Lower lobe of right lung (tissue), 2 donors: ENCODE results near the gene LDB3. TPM values are rescaled to one million over a fixed set of nuclear protein-coding genes. Genes with fewer than 3 reads are reported as not detected.
A peak's percentile ranks its signal among the peaks of the same experiment; 100 is the strongest.

Source experiments
- ATAC-seq, 2 donors: fragments of 200-7000 bp; cut with Tn5 transposase; one replicate each; pipeline ENCODE4 v1.9.1; 2020 to 2022; ENCODE audit warnings: mild to moderate bottlenecking in 2 of 2, moderate library complexity in 2 of 2
- DNase-seq: peaks from one replicate; pipeline ENCODE4 v3.0.0-alpha.2; 2020
- H3K27ac ChIP-seq: fragments of 200-600 bp; one replicate; pipeline ENCODE4 v1.8.0; 2022
- H3K27me3 ChIP-seq: fragments of 200-600 bp; one replicate; pipeline ENCODE4 v1.8.0; 2022; ENCODE audit warnings: low read depth
- H3K36me3 ChIP-seq: fragments of 200-600 bp; one replicate; pipeline ENCODE4 v1.8.0; 2022; ENCODE audit warnings: mild to moderate bottlenecking
- H3K4me1 ChIP-seq: fragments of 200-600 bp; one replicate; pipeline ENCODE4 v1.8.0; 2022
- H3K4me3 ChIP-seq: fragments of 200-600 bp; one replicate; pipeline ENCODE4 v1.8.0; 2022; ENCODE audit warnings: mild to moderate bottlenecking
- H3K9me3 ChIP-seq: fragments of 200-600 bp; one replicate; pipeline ENCODE4 v1.8.0; 2022
- intact Hi-C: fragments of 100-400 bp; cut with DNase I; formaldehyde crosslinking; loops from one replicate; pipeline ENCODE4 v1.11.0; 2022
- total RNA-seq: library from RNA; stranded (reverse); fragmentation: NEBNext Ultra II Directional; extraction: Animal tissue kit (Norgen Biotek cat#: 25700); gene quantifications from one replicate; pipeline ENCODE4 v1.2.1, GENCODE V29; 2021
- TF ChIP-seq, protein P1 (sequence below): fragments of 200-600 bp; IDR thresholded peaks from one replicate; pipeline ENCODE4 v1.8.0; 2022; ENCODE audit warnings: antibody characterized with exemption, mild to moderate bottlenecking
- donor health status: DM: no; HTN: yes; CAD: no; lungs with severe emphysema.

Gene LDB3
- total RNA-seq, 1 donor from 2014 or later: 2.2 TPM

DNA sequence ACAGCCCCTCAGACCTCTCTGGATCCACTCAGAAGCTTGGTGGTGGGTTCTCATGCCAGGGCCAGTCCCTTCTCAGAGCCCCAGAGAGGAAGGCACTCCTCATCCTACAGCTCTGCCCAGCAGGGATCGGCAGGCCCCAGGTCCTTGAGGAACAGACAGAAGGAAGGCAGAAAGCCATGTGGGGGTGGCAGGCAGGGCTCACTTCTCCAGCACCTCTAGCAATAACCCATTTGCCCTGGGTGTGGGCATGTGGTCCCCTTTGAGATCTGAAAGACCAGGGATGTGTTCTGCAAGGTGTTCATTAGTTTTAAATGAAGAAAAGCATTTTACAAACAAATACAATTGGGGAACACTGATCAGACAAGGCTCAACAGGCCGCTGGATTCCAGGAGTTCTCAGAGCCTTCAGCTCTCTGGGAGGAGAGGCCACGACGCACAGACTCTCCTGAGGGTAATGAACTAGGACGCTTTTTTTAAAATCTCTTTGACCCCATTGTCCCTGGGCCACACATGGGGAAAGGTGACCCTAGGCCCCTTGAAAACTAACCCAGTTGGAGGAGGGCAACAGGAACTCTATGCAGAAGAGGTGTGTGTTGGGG, 40.6 kb downstream of the LDB3 start:
- ATAC-seq (no peak), DNase-seq (no peak)
- Histone ChIP-seq H3K27me3 (peaks cover 4% of the 10 kb centered on the region), H3K9me3 (no peaks in the 10 kb centered on the region), H3K4me3 (no peak overlapping the region), H3K36me3 (no peaks in the 10 kb centered on the region), H3K4me1 (peaks cover 14% of the 10 kb centered on the region), H3K27ac (no peak overlapping the region)
- intact Hi-C loops: no loop called here
- TF ChIP-seq, protein P1, sequence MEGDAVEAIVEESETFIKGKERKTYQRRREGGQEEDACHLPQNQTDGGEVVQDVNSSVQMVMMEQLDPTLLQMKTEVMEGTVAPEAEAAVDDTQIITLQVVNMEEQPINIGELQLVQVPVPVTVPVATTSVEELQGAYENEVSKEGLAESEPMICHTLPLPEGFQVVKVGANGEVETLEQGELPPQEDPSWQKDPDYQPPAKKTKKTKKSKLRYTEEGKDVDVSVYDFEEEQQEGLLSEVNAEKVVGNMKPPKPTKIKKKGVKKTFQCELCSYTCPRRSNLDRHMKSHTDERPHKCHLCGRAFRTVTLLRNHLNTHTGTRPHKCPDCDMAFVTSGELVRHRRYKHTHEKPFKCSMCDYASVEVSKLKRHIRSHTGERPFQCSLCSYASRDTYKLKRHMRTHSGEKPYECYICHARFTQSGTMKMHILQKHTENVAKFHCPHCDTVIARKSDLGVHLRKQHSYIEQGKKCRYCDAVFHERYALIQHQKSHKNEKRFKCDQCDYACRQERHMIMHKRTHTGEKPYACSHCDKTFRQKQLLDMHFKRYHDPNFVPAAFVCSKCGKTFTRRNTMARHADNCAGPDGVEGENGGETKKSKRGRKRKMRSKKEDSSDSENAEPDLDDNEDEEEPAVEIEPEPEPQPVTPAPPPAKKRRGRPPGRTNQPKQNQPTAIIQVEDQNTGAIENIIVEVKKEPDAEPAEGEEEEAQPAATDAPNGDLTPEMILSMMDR: no peak

DNA sequence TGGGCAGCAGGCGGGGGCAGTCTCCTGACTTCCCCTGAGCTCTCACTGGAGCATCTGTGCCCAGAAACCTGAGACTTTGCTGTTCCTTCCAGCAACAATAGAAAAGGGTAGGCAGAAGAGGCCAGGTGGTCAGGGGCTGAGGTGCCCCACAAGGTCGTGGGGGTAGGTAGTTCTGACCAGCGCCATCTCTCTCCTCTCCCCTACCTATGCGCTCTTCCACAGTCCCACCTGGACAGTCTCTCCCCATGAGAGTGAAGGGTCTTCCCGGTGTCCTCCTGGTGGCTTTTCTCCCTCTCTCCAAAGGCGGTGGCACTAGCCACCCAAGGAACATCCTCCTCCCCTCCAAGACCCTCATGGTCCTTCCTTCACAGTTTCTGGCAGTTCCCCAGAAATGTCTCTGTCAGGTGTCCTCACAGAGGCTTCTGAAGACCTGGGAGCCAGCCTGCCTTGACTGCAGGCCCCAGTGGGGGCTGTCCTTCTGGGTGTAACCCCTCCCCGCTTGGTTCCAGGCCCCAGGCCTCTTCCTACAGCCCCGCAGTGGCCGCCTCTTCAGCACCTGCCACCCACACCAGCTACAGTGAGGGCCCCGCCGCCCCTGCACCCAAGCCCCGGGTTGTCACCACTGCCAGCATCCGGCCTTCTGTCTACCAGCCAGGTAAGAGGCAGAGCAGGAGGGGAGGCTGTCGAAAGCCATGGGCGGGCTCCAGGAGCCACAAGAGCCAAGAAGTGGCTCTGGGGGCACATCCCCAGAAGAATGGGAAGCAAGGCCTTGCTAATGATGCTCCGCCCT, 41.3 kb downstream of the LDB3 start:
- Histone ChIP-seq H3K4me3 (no peak overlapping the region), H3K36me3 (no peaks in the 10 kb centered on the region), H3K27ac (no peak overlapping the region), H3K27me3 (peaks cover 4% of the 10 kb centered on the region), H3K9me3 (no peaks in the 10 kb centered on the region), H3K4me1 (peaks cover 14% of the 10 kb centered on the region)
- ATAC-seq (no peak), DNase-seq (no peak)
- TF ChIP-seq, protein P1: no peak
- intact Hi-C loops: no loop called here

DNA sequence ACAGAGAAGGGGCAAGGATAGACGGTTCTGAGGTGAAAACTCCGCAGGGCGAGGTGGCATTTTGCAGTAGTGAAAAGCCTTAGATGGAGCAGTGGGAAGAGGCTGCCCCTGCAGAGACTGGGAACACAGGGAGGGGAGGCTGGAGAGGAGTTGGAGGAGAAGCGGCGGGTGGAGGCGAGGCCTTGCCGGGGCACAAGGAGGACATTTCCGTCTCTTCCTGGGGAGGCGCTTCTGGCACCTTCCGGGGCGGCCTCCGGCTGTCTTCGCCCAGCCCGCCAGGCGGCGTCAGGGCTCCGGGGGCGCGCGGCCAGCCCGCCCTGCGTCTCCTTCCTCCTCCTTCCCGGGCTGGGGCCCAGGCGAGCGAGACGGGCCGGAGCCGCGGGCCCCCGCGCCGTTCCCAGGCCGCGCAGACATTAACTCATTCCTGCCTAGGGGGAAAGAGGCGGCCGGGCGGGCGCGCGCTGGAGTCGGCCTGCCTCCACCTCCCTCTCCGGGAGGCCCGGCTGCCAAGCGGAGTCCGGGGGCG, 42.7 kb downstream of the LDB3 start:
- DNase-seq (peak; percentile 91), ATAC-seq (peak; percentile 97 to 98)
- H3K27me3 ChIP-seq: no peaks in the 10 kb centered on the region
- no peaks in the 10 kb centered on the region for H3K9me3 ChIP-seq
- TF ChIP-seq, protein P1: peak; percentile 84
- peak overlapping the region; percentile 92 for H3K27ac ChIP-seq
- H3K36me3 ChIP-seq: no peaks in the 10 kb centered on the region
- peak overlapping the region; percentile 77 for H3K4me3 ChIP-seq
- intact Hi-C loops: no loop called here
- peaks cover 14% of the 10 kb centered on the region for H3K4me1 ChIP-seq

DNA sequence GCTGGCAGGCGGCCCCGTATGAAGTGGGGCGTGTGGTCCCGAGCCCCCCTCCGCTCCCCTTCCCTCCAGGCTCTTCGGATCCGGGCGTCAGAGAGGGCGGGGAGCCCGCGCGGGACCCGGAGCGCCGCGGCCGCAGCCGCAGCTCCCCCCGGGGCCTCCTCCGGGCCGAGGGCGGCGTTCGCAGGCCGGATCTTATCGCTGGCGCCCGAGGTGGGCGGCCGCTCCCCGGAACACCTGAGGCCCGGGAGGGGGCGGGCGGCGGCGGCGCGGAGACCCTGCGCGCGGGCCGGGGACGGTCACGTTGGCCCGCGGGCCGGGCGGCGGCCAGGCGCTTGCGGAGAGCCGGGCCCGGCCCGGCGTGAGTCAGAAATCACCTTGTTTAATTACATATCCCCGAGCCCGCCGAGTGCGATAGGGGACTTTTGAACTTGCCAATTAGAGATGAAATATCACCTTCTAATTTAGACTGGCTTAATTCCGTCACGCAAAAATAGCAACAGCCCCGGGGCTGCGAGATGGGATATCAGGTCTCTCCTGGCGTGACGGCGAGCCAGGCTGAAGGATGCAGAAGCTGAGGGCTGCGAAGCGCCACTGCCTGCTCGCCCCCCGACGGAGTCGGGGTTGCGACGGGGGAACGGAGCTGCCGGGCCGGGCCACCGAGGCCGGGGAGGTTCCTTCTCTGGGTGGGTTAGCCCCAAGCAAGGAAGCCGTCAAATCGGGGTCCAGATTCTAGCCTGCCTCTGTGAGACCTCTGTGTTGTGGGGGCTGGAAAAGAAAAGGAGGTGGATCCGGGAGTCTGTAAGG, 43.4 kb downstream of the LDB3 start:
- Histone ChIP-seq H3K9me3 (no peaks in the 10 kb centered on the region), H3K4me3 (peak overlapping the region; percentile 77), H3K27ac (peak overlapping the region; percentile 92), H3K36me3 (no peaks in the 10 kb centered on the region), H3K4me1 (peaks cover 14% of the 10 kb centered on the region), H3K27me3 (peaks cover 3% of the 10 kb centered on the region)
- TF ChIP-seq, protein P1: no peak
- intact Hi-C loops: no loop called here
- ATAC-seq (peak; percentile 79 to 81), DNase-seq (peak; percentile 64)

DNA sequence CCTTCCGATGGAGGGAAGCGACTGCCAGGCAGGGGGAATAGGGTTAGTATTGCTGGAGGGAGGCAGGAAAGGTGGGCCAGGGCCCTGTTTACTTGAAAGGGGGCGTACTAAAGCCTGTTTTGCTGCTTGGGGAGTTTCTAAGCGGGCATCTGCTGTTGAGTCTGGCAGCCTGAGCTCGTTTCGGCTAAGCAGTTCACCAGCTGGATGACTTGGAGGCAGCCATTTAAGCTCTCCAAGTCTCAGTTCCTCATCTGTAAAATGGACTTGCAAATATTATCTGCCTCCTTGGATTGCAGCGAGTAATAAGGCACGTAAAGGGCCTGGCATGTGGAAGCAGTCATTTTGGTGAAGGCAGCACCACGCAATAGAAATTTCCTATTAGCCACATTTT, 44.0 kb downstream of the LDB3 start:
- DNase-seq: no peak
- Histone ChIP-seq H3K4me3 (peak overlapping the region; percentile 77), H3K4me1 (peaks cover 14% of the 10 kb centered on the region), H3K27me3 (peaks cover 5% of the 10 kb centered on the region), H3K9me3 (no peaks in the 10 kb centered on the region), H3K36me3 (no peaks in the 10 kb centered on the region), H3K27ac (peak overlapping the region; percentile 92)
- intact Hi-C loops: no loop called here
- no peak for ATAC-seq
- TF ChIP-seq, protein P1: no peak
